Astrocyte of the cerebellum (primary cell): ENCODE results near the gene PIN1.

Experiments used
- DNase-seq: peaks from one replicate; pipeline ENCODE4 v3.0.0-alpha.2; 2011; ENCODE audit warnings: low read depth
- H3K4me3 ChIP-seq: 2 replicates; pipeline ENCODE4 v1.5.1; 2011; ENCODE audit warnings: mild to moderate bottlenecking, low read depth, low read length, moderate library complexity
- CTCF ChIP-seq: IDR thresholded peaks from 2 replicates; pipeline ENCODE4 v1.5.1; 2012; ENCODE audit warnings: low read length, low read depth, moderate library complexity, mild to moderate bottlenecking; ENCODE audit errors: missing control alignments
- in situ Hi-C: cut with HindIII; loops from 2 replicates; pipeline ENCODE4 v1.10.0; 2017; ENCODE audit warnings: low sequenced_read_pairs

Gene PIN1

GRCh38 chr19:9791552-9792205, 43.4 kb upstream of the PIN1 start:
- peak; percentile 93 for DNase-seq
- in situ Hi-C loops, result no loop called here
- peak overlapping the region; percentile 55 for H3K4me3 ChIP-seq
- no peak for TF ChIP-seq CTCF

GRCh38 chr19:9792206-9793070, 42.7 kb upstream of the PIN1 start:
- peak; percentile 90 for DNase-seq

DNA sequence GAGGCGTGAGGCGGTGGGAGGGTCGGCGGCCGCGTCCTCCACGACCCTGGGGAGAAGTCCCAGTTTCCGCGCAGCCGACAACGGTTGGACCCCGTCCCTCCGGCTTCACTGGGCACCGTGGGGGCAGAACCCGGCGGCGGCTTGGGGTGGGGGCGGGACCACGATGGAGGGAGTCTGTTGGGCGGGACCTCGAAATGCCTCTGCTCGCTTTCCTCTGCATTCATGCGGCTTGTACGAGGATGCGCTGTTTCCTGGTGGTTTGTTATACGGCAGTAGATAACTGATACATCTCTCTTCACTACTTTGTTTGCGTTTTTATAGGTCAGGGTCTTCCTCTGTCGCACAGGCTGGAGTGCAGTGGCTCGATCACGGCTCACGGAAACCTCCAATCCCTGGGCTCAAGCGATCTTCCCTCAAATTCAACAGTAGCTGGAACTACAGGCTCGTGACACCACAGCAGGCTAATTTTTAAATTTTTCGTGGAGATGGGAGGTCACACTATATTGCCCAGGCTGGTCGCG, 42.0 kb upstream of the PIN1 start:
- peak overlapping the region; percentile 73 for H3K4me3 ChIP-seq
- TF ChIP-seq CTCF, result no peak
- in situ Hi-C loops, result no loop called here
- no peak for DNase-seq

More at GRCh38 chr19:9792206-9793070, 42.7 kb upstream of the PIN1 start:
- TF ChIP-seq CTCF, result no peak
- H3K4me3 ChIP-seq, result peak overlapping the region; percentile 73
- in situ Hi-C loops, result no loop called here

- peak; percentile 88 for DNase-seq
- in situ Hi-C loops, result loop anchor here (5.0 kb wide), 1 partner anchor 169 kb away; no protein-coding TSS in a partner anchor
- TF ChIP-seq CTCF, result peak; percentile 85
- H3K4me3 ChIP-seq, result no peak overlapping the region
These were observed 38.9 kb upstream of the PIN1 start for GRCh38 chr19:9796113-9796773.

GRCh38 chr19:9797871-9798270, 37.2 kb upstream of the PIN1 start:
- H3K4me3 ChIP-seq, result no peak overlapping the region
- in situ Hi-C loops, result loop anchor here (5.0 kb wide), 1 partner anchor 171 kb away; no protein-coding TSS in a partner anchor
- no peak for DNase-seq
- TF ChIP-seq CTCF, result no peak

GRCh38 chr19:9799162-9799561, 36.0 kb upstream of the PIN1 start:
- no peak for DNase-seq
- in situ Hi-C loops, result loop anchor here (5.0 kb wide), 1 partner anchor 172 kb away; no protein-coding TSS in a partner anchor
- no peak overlapping the region for H3K4me3 ChIP-seq
- no peak for TF ChIP-seq CTCF
